ENCODE data around the gene PPP1R18. TPM values are rescaled to one million over a fixed set of nuclear protein-coding genes. Genes with fewer than 3 reads are reported as not detected.

The PPP1R18 gene
- total and polyA plus RNA-seq, 9 of the 15 experiments (the other 6 are each of a cell fraction or from before 2014, with no cell fraction given): 12.0 to 99.2 (median 42.6) TPM

- TF ChIP-seq MBD2 (IDR thresholded peaks at IDR 0.05; ENCODE audit: borderline replicate concordance, low read depth) (0 out of 2 replicates have a peak, but pooled peaks have one; percentile 25), ZBTB33 (CRISPR knock-in tag; IDR thresholded peaks at IDR 0.05) (peak; percentile 64; the same call in 1 of the 2 replicates), SPI1 (IDR thresholded peaks at IDR 0.05; ENCODE audit: borderline replicate concordance, low read depth, low read length) (no peak), HDAC1 (IDR thresholded peaks at IDR 0.05) (peak in 1 of 2 experiments; percentile 31; a peak in 1 of 4 replicates), CCNT2 (IDR thresholded peaks at IDR 0.05; ENCODE audit: borderline replicate concordance, extremely low read depth, insufficient read length, low read depth, low read length) (peak; percentile 69), POLR2AphosphoS5 (IDR thresholded peaks at IDR 0.05; ENCODE audit: control insufficient read depth, insufficient read depth, low read depth, low read length) (peak; percentile 57; the same call in 1 of the 2 replicates), THRB (CRISPR knock-in tag; conservative IDR thresholded peaks at IDR 0.05) (peak; percentile 6; the same call in 1 of the 2 replicates), CTCF (IDR thresholded peaks at IDR 0.05 in 2 of 3, conservative IDR thresholded peaks at IDR 0.05 in 1 of 3; ENCODE audit: insufficient read depth in 2 of 3, low read depth in 1 of 3, low read length in 3 of 3) (peak in 1 of 3 experiments; percentile 23; a peak in 1 of 6 replicates), RBM22 (IDR thresholded peaks at IDR 0.05; ENCODE audit: low read depth, low read length, poor library complexity, severe bottlenecking) (peak; percentile 79), SUPT5H (IDR thresholded peaks at IDR 0.05) (peak; percentile 77), ZNF695 (CRISPR knock-in tag; IDR thresholded peaks at IDR 0.05) (0 out of 2 replicates have a peak, but pooled peaks have one; percentile 12), CREB1 (IDR thresholded peaks at IDR 0.05) (peak; percentile 35; the same call in 1 of the 2 replicates), CREB1 (CRISPR knock-in tag; IDR thresholded peaks at IDR 0.05) (peak; percentile 76; the same call in 1 of the 2 replicates), ZNF324 (CRISPR knock-in tag; IDR thresholded peaks at IDR 0.05) (0 out of 2 replicates have a peak, but pooled peaks have one; percentile 22), EHMT2 (IDR thresholded peaks at IDR 0.05) (no peak), RBM17 (IDR thresholded peaks at IDR 0.05; ENCODE audit: borderline replicate concordance, low read depth, low read length) (no peak)
These were observed 59.7 kb downstream of the PPP1R18 start, which contains the start of gene ATAT1 (continued) for GRCh38 chr6:30626484-30627366.
